ENCODE measurements around the gene GPC6.

- no peak for TF ChIP-seq POLR2A (IDR thresholded peaks at IDR 0.05)
- no peak for TF ChIP-seq CTCF (IDR thresholded peaks at IDR 0.05)
Observed at GRCh38 chr13:94371855-94372254, 1145.2 kb downstream of the GPC6 start.

Data from suprapubic skin (tissue), 3 donors.